Esophagus muscularis mucosa (tissue), 4 donors: Measurements from ENCODE around the gene ZNF580.

ENCODE experiments used
- EP300 ChIP-seq: sonication (generic); formaldehyde crosslinking; IDR thresholded peaks from one replicate; pipeline ENCODE4 v1.6.1; 2017; ENCODE audit warnings: antibody characterized with exemption
- POLR2A ChIP-seq: fragments of 450-650 bp; IDR thresholded peaks from one replicate; pipeline ENCODE4 v1.6.1; 2017; ENCODE audit warnings: antibody characterized with exemption, moderate library complexity, mild to moderate bottlenecking, low read depth
- TF ChIP-seq, protein P1 (sequence below), 3 experiments: fragments of 200-600 bp in 2 of 3; fragments of 450-650 bp in 1 of 3; sonication (generic) in 2 of 3; IDR thresholded peaks; one replicate each; pipeline ENCODE4 v1.5.1; 2017 to 2019; ENCODE audit warnings: antibody characterized with exemption in 3 of 3, mild to moderate bottlenecking in 2 of 3, moderate library complexity in 1 of 3

DNA sequence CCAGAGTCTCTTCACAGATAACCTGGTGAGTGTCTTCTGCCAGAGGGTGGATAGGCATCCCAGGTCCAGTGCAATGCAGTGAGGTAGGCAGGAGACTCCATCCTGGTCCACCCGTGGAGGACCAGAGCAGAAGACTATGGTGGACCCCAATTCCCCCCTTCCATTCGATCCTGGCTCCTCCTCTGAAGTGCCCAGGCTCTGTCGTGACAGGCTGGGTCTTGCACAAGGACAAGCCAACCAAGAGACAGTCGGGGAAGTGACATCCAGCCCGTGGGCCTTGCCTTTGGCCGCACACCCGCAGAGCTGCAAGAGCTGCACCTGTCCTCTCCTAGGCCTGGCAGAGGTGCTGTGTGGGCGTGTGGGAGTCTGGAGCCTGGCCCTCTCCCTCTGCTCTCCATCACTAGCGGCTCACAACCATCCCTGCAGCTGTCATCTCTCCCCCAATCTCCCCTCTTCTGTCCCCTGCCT is 19.6 kb upstream of the ZNF580 start:
- TF ChIP-seq, protein P1, sequence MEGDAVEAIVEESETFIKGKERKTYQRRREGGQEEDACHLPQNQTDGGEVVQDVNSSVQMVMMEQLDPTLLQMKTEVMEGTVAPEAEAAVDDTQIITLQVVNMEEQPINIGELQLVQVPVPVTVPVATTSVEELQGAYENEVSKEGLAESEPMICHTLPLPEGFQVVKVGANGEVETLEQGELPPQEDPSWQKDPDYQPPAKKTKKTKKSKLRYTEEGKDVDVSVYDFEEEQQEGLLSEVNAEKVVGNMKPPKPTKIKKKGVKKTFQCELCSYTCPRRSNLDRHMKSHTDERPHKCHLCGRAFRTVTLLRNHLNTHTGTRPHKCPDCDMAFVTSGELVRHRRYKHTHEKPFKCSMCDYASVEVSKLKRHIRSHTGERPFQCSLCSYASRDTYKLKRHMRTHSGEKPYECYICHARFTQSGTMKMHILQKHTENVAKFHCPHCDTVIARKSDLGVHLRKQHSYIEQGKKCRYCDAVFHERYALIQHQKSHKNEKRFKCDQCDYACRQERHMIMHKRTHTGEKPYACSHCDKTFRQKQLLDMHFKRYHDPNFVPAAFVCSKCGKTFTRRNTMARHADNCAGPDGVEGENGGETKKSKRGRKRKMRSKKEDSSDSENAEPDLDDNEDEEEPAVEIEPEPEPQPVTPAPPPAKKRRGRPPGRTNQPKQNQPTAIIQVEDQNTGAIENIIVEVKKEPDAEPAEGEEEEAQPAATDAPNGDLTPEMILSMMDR (IDR thresholded peaks at IDR 0.05), result no peak
- TF ChIP-seq POLR2A, result no peak
- no peak for TF ChIP-seq EP300
